BLaER1 (cell line): ENCODE results near the gene USP25.

Source experiments
- H3K27ac ChIP-seq: shearing (Covaris generic); formaldehyde crosslinking; 2 replicates; pipeline ENCODE4 v1.8.1; 2022
- H3K27me3 ChIP-seq: shearing (Covaris generic); formaldehyde crosslinking; 2 replicates; pipeline ENCODE4 v1.8.1; 2022
- H3K36me3 ChIP-seq: shearing (Covaris generic); formaldehyde crosslinking; 2 replicates; pipeline ENCODE4 v1.8.1; 2022
- H3K4me1 ChIP-seq: shearing (Covaris generic); formaldehyde crosslinking; 2 replicates; pipeline ENCODE4 v1.8.1; 2022
- H3K4me2 ChIP-seq: shearing (Covaris generic); formaldehyde crosslinking; 2 replicates; pipeline ENCODE4 v1.8.1; 2022
- H3K4me3 ChIP-seq: shearing (Covaris generic); formaldehyde crosslinking; 2 replicates; pipeline ENCODE4 v1.8.1; 2022
- H3K9ac ChIP-seq: shearing (Covaris generic); formaldehyde crosslinking; 2 replicates; pipeline ENCODE4 v1.8.1; 2022
- H3K9me3 ChIP-seq: shearing (Covaris generic); formaldehyde crosslinking; 2 replicates; pipeline ENCODE4 v1.8.1; 2022
- H4K20me1 ChIP-seq: shearing (Covaris generic); formaldehyde crosslinking; 2 replicates; pipeline ENCODE4 v1.8.1; 2022
- Cebpa-rat ChIP-seq: shearing (Covaris generic); IDR thresholded peaks from 2 replicates; pipeline ENCODE4 v1.8.1; 2022

USP25 gene

DNA sequence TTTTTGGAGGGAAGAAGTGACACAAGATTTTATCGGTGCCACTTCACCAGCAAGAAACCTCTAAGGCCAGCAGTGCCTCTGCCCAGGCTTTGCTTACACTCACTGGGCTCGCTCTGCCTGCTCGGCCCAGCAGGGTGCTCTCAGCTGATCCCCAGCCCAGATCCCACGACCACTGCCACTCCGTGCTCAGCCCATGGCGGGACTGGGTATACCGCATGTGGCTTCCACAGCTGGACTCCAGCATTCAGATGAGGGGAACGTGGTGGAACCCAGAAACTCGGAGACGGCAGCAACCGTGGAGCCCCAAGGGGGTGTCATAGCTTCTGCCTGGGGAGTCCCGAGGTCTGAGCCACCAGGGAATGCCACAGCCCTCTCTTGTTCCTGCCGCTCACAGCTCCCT, 12.9 kb downstream of the USP25 start:
- Histone ChIP-seq H3K9ac (no peak overlapping the region), H4K20me1 (peaks cover 64% of the 10 kb centered on the region), H3K4me3 (peak overlapping the region; percentile 7; the same call in 1 of the 2 replicates), H3K36me3 (peaks cover 42% of the 10 kb centered on the region), H3K27ac (no peak overlapping the region), H3K27me3 (no peaks in the 10 kb centered on the region), H3K4me2 (no peak overlapping the region), H3K9me3 (peaks cover 58% of the 10 kb centered on the region), H3K4me1 (no peaks in the 10 kb centered on the region)
- TF ChIP-seq Cebpa-rat, result no peak

DNA sequence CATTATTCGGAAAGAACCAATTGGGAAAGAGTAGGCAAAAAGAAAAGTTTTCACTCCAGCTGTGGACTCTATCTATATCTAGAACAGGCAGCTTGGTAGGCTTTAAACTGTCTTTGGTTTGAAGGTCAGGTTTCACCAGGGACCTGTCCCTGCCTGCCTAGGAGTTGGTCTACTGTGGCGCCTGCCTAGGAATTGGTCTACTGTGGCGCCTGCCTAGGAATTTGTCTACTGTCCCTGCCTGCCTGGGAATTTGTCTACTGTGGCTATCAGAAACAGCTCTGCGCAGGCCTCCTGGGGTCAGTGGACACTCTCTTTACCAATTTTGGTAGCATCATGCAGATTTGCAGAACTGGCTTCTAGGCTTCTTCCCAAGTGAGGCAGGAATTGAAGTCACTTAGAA, 13.8 kb downstream of the USP25 start:
- no peaks in the 10 kb centered on the region for H3K27me3 ChIP-seq
- peaks cover 56% of the 10 kb centered on the region for H3K9me3 ChIP-seq
- H4K20me1 ChIP-seq, result peaks cover 65% of the 10 kb centered on the region
- no peak for TF ChIP-seq Cebpa-rat
- H3K27ac ChIP-seq, result no peak overlapping the region
- no peak overlapping the region for H3K4me3 ChIP-seq
- no peak overlapping the region for H3K9ac ChIP-seq
- 0 out of 2 replicates have a peak, but pooled peaks cover 5% of the 10 kb centered on the region for H3K4me1 ChIP-seq
- H3K36me3 ChIP-seq, result peaks cover 42% of the 10 kb centered on the region
- no peak overlapping the region for H3K4me2 ChIP-seq

GRCh38 chr21:15744926-15745325, 15.1 kb downstream of the USP25 start:
- Histone ChIP-seq H3K27ac (no peak overlapping the region), H3K9me3 (peaks cover 54% of the 10 kb centered on the region), H3K27me3 (no peaks in the 10 kb centered on the region), H3K9ac (no peak overlapping the region), H4K20me1 (peaks cover 63% of the 10 kb centered on the region), H3K4me1 (0 out of 2 replicates have a peak, but pooled peaks cover 7% of the 10 kb centered on the region), H3K4me2 (no peak overlapping the region), H3K4me3 (no peak overlapping the region), H3K36me3 (peaks cover 45% of the 10 kb centered on the region)
- no peak for TF ChIP-seq Cebpa-rat

GRCh38 chr21:15748586-15748985, 18.8 kb downstream of the USP25 start:
- no peaks in the 10 kb centered on the region for H3K27me3 ChIP-seq
- no peak overlapping the region for H3K4me3 ChIP-seq
- no peak overlapping the region for H3K9ac ChIP-seq
- TF ChIP-seq Cebpa-rat, result no peak
- peaks cover 63% of the 10 kb centered on the region for H3K9me3 ChIP-seq
- peaks cover 62% of the 10 kb centered on the region for H4K20me1 ChIP-seq
- no peak overlapping the region for H3K4me2 ChIP-seq
- H3K4me1 ChIP-seq, result 0 out of 2 replicates have a peak, but pooled peaks cover 7% of the 10 kb centered on the region
- peaks cover 28% of the 10 kb centered on the region for H3K36me3 ChIP-seq
- no peak overlapping the region for H3K27ac ChIP-seq

GRCh38 chr21:15749082-15749860, 19.5 kb downstream of the USP25 start:
- Histone ChIP-seq H4K20me1 (peaks cover 59% of the 10 kb centered on the region), H3K27ac (no peak overlapping the region)

GRCh38 chr21:15749861-15750159, 20.0 kb downstream of the USP25 start:
- no peaks in the 10 kb centered on the region for H3K27me3 ChIP-seq
- no peak overlapping the region for H3K4me2 ChIP-seq
- no peak overlapping the region for H3K27ac ChIP-seq
- H3K9ac ChIP-seq, result no peak overlapping the region
- H3K36me3 ChIP-seq, result peaks cover 17% of the 10 kb centered on the region
- H4K20me1 ChIP-seq, result peaks cover 59% of the 10 kb centered on the region
- TF ChIP-seq Cebpa-rat, result no peak
- 0 out of 2 replicates have a peak, but pooled peaks cover 7% of the 10 kb centered on the region for H3K4me1 ChIP-seq
- no peak overlapping the region for H3K4me3 ChIP-seq
- peaks cover 59% of the 10 kb centered on the region for H3K9me3 ChIP-seq

More at GRCh38 chr21:15749082-15749860, 19.5 kb downstream of the USP25 start:
- H3K36me3 ChIP-seq, result peaks cover 21% of the 10 kb centered on the region
- H3K4me1 ChIP-seq, result 0 out of 2 replicates have a peak, but pooled peaks cover 7% of the 10 kb centered on the region
- H3K4me3 ChIP-seq, result no peak overlapping the region
- TF ChIP-seq Cebpa-rat, result no peak
- no peaks in the 10 kb centered on the region for H3K27me3 ChIP-seq
- H3K4me2 ChIP-seq, result no peak overlapping the region
- H3K9ac ChIP-seq, result no peak overlapping the region
- H3K9me3 ChIP-seq, result peaks cover 59% of the 10 kb centered on the region

- Histone ChIP-seq H3K4me1 (0 out of 2 replicates have a peak, but pooled peaks cover 7% of the 10 kb centered on the region), H3K9ac (no peak overlapping the region), H3K4me3 (no peak overlapping the region), H3K4me2 (no peak overlapping the region), H3K27ac (no peak overlapping the region), H3K36me3 (peaks cover 15% of the 10 kb centered on the region), H3K27me3 (no peaks in the 10 kb centered on the region), H3K9me3 (peaks cover 61% of the 10 kb centered on the region), H4K20me1 (peaks cover 67% of the 10 kb centered on the region)
- no peak for TF ChIP-seq Cebpa-rat
These were observed 21.3 kb downstream of the USP25 start for GRCh38 chr21:15751037-15751436.

- no peak overlapping the region for H3K4me3 ChIP-seq
- H3K27ac ChIP-seq, result no peak overlapping the region
- H3K9me3 ChIP-seq, result peaks cover 61% of the 10 kb centered on the region
- peaks cover 66% of the 10 kb centered on the region for H4K20me1 ChIP-seq
- H3K36me3 ChIP-seq, result peaks cover 19% of the 10 kb centered on the region
- H3K27me3 ChIP-seq, result no peaks in the 10 kb centered on the region
- H3K9ac ChIP-seq, result no peak overlapping the region
- H3K4me1 ChIP-seq, result 0 out of 2 replicates have a peak, but pooled peaks cover 7% of the 10 kb centered on the region
- no peak overlapping the region for H3K4me2 ChIP-seq
- no peak for TF ChIP-seq Cebpa-rat
These were observed 21.8 kb downstream of the USP25 start for GRCh38 chr21:15751546-15751945.

DNA sequence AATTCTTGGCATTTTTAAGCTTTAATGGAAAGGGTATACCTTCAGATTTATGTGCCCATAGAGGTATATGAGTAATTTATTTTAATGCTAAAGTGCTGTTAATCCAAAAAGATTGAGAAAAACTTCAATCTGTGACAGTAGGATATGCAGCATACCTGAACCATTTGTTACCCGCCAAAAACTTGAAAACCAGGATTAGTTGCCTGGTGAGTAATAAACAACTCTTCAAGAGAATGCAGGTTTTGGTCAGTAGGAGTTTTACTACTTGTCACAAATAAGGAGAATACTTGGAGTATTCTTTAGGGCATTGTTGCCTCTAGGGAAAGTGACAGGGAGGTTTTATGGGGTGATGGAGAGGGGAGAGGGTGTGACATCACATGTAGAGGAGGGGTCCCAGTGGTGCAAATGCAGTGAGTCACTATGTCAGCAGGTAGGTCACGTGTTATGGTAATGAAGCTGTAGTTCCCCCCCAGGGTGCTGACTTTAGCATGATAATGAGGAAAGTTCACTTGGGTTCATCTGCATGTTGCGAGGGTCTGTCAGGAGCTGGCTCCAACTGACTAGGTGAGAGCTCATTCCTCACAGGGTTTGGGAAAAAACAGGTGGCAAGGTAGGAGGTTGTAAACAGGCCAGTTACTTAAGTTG, 23.1 kb downstream of the USP25 start:
- Histone ChIP-seq H3K4me1 (0 out of 2 replicates have a peak, but pooled peaks cover 7% of the 10 kb centered on the region), H4K20me1 (peaks cover 61% of the 10 kb centered on the region), H3K4me2 (no peak overlapping the region), H3K9me3 (peaks cover 75% of the 10 kb centered on the region), H3K27ac (no peak overlapping the region), H3K36me3 (peaks cover 33% of the 10 kb centered on the region), H3K9ac (no peak overlapping the region), H3K27me3 (no peaks in the 10 kb centered on the region), H3K4me3 (no peak overlapping the region)
- no peak for TF ChIP-seq Cebpa-rat

DNA sequence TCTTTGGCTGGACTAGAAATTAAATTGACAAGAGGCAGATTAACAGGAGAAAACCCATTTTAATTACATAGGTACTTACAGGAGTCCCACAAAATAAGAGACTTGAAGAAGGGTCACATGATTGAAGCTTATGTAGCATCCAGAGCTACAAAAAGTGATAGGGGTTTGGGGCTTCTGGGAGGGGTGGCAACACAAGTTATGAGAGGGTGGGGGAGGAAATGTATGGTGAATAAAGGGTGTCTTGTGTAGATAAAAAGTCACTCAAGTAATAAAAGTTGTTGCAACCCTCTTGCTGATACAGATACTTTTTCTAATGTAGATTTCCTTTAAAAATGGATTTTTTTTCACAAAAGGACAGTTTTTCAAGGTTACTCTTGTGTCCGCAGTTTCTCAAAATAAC, 24.0 kb downstream of the USP25 start:
- Histone ChIP-seq H3K4me3 (no peak overlapping the region), H3K27ac (no peak overlapping the region), H3K9me3 (peaks cover 78% of the 10 kb centered on the region), H3K4me2 (no peak overlapping the region), H3K36me3 (peaks cover 41% of the 10 kb centered on the region), H3K4me1 (0 out of 2 replicates have a peak, but pooled peaks cover under 1% of the 10 kb centered on the region), H3K27me3 (no peaks in the 10 kb centered on the region), H3K9ac (no peak overlapping the region), H4K20me1 (peaks cover 54% of the 10 kb centered on the region)
- no peak for TF ChIP-seq Cebpa-rat
